ENCODE measurements around the gene DPH6. TPM values are rescaled to one million over a fixed set of nuclear protein-coding genes. Genes with fewer than 3 reads are reported as not detected.
"Not testable (repeated sequence)": the region's sequence is repeated elsewhere in the genome, so short reads cannot be mapped to it uniquely, and the experiment has no call there.

DPH6 gene
- polyA plus RNA-seq (2013, experiment 1 of 4) = 17.8 TPM
- 18.2 TPM for polyA plus RNA-seq (2013, experiment 2 of 4)
- 16.9 TPM for polyA plus RNA-seq (2013, experiment 3 of 4)
- 15.5 TPM for polyA plus RNA-seq (2013, experiment 4 of 4)

GRCh38 chr15:35545824-35546510 is at the start of gene DPH6:
Gene DPH6, minus strand, starts transcription at chr15:35546165. Its CDS starts 24 bp downstream, at chr15:35546141.
- H3K36me3 ChIP-seq (ENCODE audit: control insufficient read depth, insufficient read depth, low read length) = no peaks in the 10 kb centered on the region
- 19% methylated on average over 66 of the region's 66 CpGs for WGBS, 2 experiments
- H3K9me3 ChIP-seq (ENCODE audit: control insufficient read depth, low read length) = no peaks in the 10 kb centered on the region
- peak within 1 kb of the TSS; percentile 52 for H3K4me3 ChIP-seq (ENCODE audit: insufficient read depth, low read depth, low read length)
- H3K27me3 ChIP-seq (ENCODE audit: control insufficient read depth, insufficient read depth, low read length, poor library complexity, severe bottlenecking) = no peaks in the 10 kb centered on the region
- H3K4me1 ChIP-seq (ENCODE audit: control insufficient read depth, insufficient read depth, low read length) = peaks cover 24% of the 10 kb centered on the region
- peak within 1 kb of the TSS; percentile 94 for H3K27ac ChIP-seq (ENCODE audit: insufficient read depth, low read depth, low read length, poor library complexity, severe bottlenecking)

- WGBS, 2 experiments = no CpG with 5 or more reads among the region's 1 CpG
- H3K9me3 ChIP-seq (ENCODE audit: control insufficient read depth, low read length) = no peaks in the 10 kb centered on the region
- H3K27me3 ChIP-seq (ENCODE audit: control insufficient read depth, insufficient read depth, low read length, poor library complexity, severe bottlenecking) = no peaks in the 10 kb centered on the region
- H3K36me3 ChIP-seq (ENCODE audit: control insufficient read depth, insufficient read depth, low read length) = no peaks in the 10 kb centered on the region
- H3K4me1 ChIP-seq (ENCODE audit: control insufficient read depth, insufficient read depth, low read length) = no peaks in the 10 kb centered on the region
- no peak overlapping the region for H3K4me3 ChIP-seq (ENCODE audit: insufficient read depth, low read depth, low read length)
- H3K27ac ChIP-seq (ENCODE audit: insufficient read depth, low read depth, low read length, poor library complexity, severe bottlenecking) = no peak overlapping the region
Observed at GRCh38 chr15:35595656-35596055, 49.7 kb upstream of the DPH6 start.

- H3K4me1 ChIP-seq (ENCODE audit: control insufficient read depth, insufficient read depth, low read length); H3K27ac ChIP-seq (ENCODE audit: insufficient read depth, low read depth, low read length, poor library complexity, severe bottlenecking); H3K4me3 ChIP-seq (ENCODE audit: insufficient read depth, low read depth, low read length); H3K27me3 ChIP-seq (ENCODE audit: control insufficient read depth, insufficient read depth, low read length, poor library complexity, severe bottlenecking); H3K9me3 ChIP-seq (ENCODE audit: control insufficient read depth, low read length); H3K36me3 ChIP-seq (ENCODE audit: control insufficient read depth, insufficient read depth, low read length): not testable (repeated sequence)
- WGBS, 2 experiments = 80 to 92% methylated on average over 1 to 2 of the region's 2 CpGs
Observed at GRCh38 chr15:35591987-35592386, 46.0 kb upstream of the DPH6 start.

GRCh38 chr15:35583863-35584528 is 38.0 kb upstream of the DPH6 start:
- 94 to 98% methylated on average over 1 of the region's 1 CpG for WGBS, 2 experiments
- Histone ChIP-seq H3K36me3 (ENCODE audit: control insufficient read depth, insufficient read depth, low read length) (no peaks in the 10 kb centered on the region), H3K27ac (ENCODE audit: insufficient read depth, low read depth, low read length, poor library complexity, severe bottlenecking) (no peak overlapping the region), H3K27me3 (ENCODE audit: control insufficient read depth, insufficient read depth, low read length, poor library complexity, severe bottlenecking) (no peaks in the 10 kb centered on the region), H3K4me1 (ENCODE audit: control insufficient read depth, insufficient read depth, low read length) (no peaks in the 10 kb centered on the region), H3K4me3 (ENCODE audit: insufficient read depth, low read depth, low read length) (no peak overlapping the region), H3K9me3 (ENCODE audit: control insufficient read depth, low read length) (no peaks in the 10 kb centered on the region)

- 93 to 97% methylated on average over 3 of the region's 3 CpGs for WGBS, 2 experiments
- H3K27ac ChIP-seq (ENCODE audit: insufficient read depth, low read depth, low read length, poor library complexity, severe bottlenecking) = no peak overlapping the region
- no peak overlapping the region for H3K4me3 ChIP-seq (ENCODE audit: insufficient read depth, low read depth, low read length)
- no peaks in the 10 kb centered on the region for H3K27me3 ChIP-seq (ENCODE audit: control insufficient read depth, insufficient read depth, low read length, poor library complexity, severe bottlenecking)
- no peaks in the 10 kb centered on the region for H3K9me3 ChIP-seq (ENCODE audit: control insufficient read depth, low read length)
- H3K36me3 ChIP-seq (ENCODE audit: control insufficient read depth, insufficient read depth, low read length) = no peaks in the 10 kb centered on the region
- no peaks in the 10 kb centered on the region for H3K4me1 ChIP-seq (ENCODE audit: control insufficient read depth, insufficient read depth, low read length)
Observed at GRCh38 chr15:35580606-35581005, 34.6 kb upstream of the DPH6 start.

- no peaks in the 10 kb centered on the region for H3K36me3 ChIP-seq (ENCODE audit: control insufficient read depth, insufficient read depth, low read length)
- H3K4me1 ChIP-seq (ENCODE audit: control insufficient read depth, insufficient read depth, low read length) = no peaks in the 10 kb centered on the region
- whole genome bisulfite sequencing, 2 experiments = 89 to 92% methylated on average over 1 of the region's 1 CpG
Observed at GRCh38 chr15:35567392-35567791, 21.4 kb upstream of the DPH6 start.

GRCh38 chr15:35566991-35567390 is 21.0 kb upstream of the DPH6 start:
- no peaks in the 10 kb centered on the region for H3K9me3 ChIP-seq (ENCODE audit: control insufficient read depth, low read length)
- H3K4me3 ChIP-seq (ENCODE audit: insufficient read depth, low read depth, low read length) = no peak overlapping the region
- no peaks in the 10 kb centered on the region for H3K36me3 ChIP-seq (ENCODE audit: control insufficient read depth, insufficient read depth, low read length)
- H3K27me3 ChIP-seq (ENCODE audit: control insufficient read depth, insufficient read depth, low read length, poor library complexity, severe bottlenecking) = no peaks in the 10 kb centered on the region
- H3K27ac ChIP-seq (ENCODE audit: insufficient read depth, low read depth, low read length, poor library complexity, severe bottlenecking) = no peak overlapping the region
- no peaks in the 10 kb centered on the region for H3K4me1 ChIP-seq (ENCODE audit: control insufficient read depth, insufficient read depth, low read length)
- 93 to 95% methylated on average over 3 of the region's 3 CpGs for WGBS, 2 experiments

More at GRCh38 chr15:35567392-35567791, 21.4 kb upstream of the DPH6 start:
- no peak overlapping the region for H3K27ac ChIP-seq (ENCODE audit: insufficient read depth, low read depth, low read length, poor library complexity, severe bottlenecking)
- no peaks in the 10 kb centered on the region for H3K27me3 ChIP-seq (ENCODE audit: control insufficient read depth, insufficient read depth, low read length, poor library complexity, severe bottlenecking)
- H3K9me3 ChIP-seq (ENCODE audit: control insufficient read depth, low read length) = no peaks in the 10 kb centered on the region
- H3K4me3 ChIP-seq (ENCODE audit: insufficient read depth, low read depth, low read length) = no peak overlapping the region

- Histone ChIP-seq H3K9me3 (ENCODE audit: control insufficient read depth, low read length) (no peaks in the 10 kb centered on the region), H3K36me3 (ENCODE audit: control insufficient read depth, insufficient read depth, low read length) (no peaks in the 10 kb centered on the region), H3K4me3 (ENCODE audit: insufficient read depth, low read depth, low read length) (no peak overlapping the region), H3K27me3 (ENCODE audit: control insufficient read depth, insufficient read depth, low read length, poor library complexity, severe bottlenecking) (no peaks in the 10 kb centered on the region), H3K27ac (ENCODE audit: insufficient read depth, low read depth, low read length, poor library complexity, severe bottlenecking) (no peak overlapping the region), H3K4me1 (ENCODE audit: control insufficient read depth, insufficient read depth, low read length) (no peaks in the 10 kb centered on the region)
- 84 to 96% methylated on average over 2 to 3 of the region's 3 CpGs for WGBS, 2 experiments
Observed at GRCh38 chr15:35565901-35566300, 19.9 kb upstream of the DPH6 start.

- WGBS, 2 experiments = no CpG with 5 or more reads among the region's 1 CpG
- Histone ChIP-seq H3K9me3 (ENCODE audit: control insufficient read depth, low read length) (no peaks in the 10 kb centered on the region), H3K4me1 (ENCODE audit: control insufficient read depth, insufficient read depth, low read length) (no peaks in the 10 kb centered on the region), H3K27ac (ENCODE audit: insufficient read depth, low read depth, low read length, poor library complexity, severe bottlenecking) (no peak overlapping the region), H3K36me3 (ENCODE audit: control insufficient read depth, insufficient read depth, low read length) (no peaks in the 10 kb centered on the region), H3K27me3 (ENCODE audit: control insufficient read depth, insufficient read depth, low read length, poor library complexity, severe bottlenecking) (no peaks in the 10 kb centered on the region), H3K4me3 (ENCODE audit: insufficient read depth, low read depth, low read length) (no peak overlapping the region)
Observed at GRCh38 chr15:35562641-35563040, 16.7 kb upstream of the DPH6 start.

- no peak overlapping the region for H3K4me3 ChIP-seq (ENCODE audit: insufficient read depth, low read depth, low read length)
- WGBS, 2 experiments = 86 to 100% methylated on average over 1 of the region's 1 CpG
Observed at GRCh38 chr15:35561308-35561707, 15.3 kb upstream of the DPH6 start.

More at GRCh38 chr15:35561308-35561707, 15.3 kb upstream of the DPH6 start:
- no peaks in the 10 kb centered on the region for H3K27me3 ChIP-seq (ENCODE audit: control insufficient read depth, insufficient read depth, low read length, poor library complexity, severe bottlenecking)
- no peaks in the 10 kb centered on the region for H3K36me3 ChIP-seq (ENCODE audit: control insufficient read depth, insufficient read depth, low read length)
- H3K9me3 ChIP-seq (ENCODE audit: control insufficient read depth, low read length) = no peaks in the 10 kb centered on the region
- no peaks in the 10 kb centered on the region for H3K4me1 ChIP-seq (ENCODE audit: control insufficient read depth, insufficient read depth, low read length)
- no peak overlapping the region for H3K27ac ChIP-seq (ENCODE audit: insufficient read depth, low read depth, low read length, poor library complexity, severe bottlenecking)
